ENCODE measurements around the gene LAD1. TPM values are rescaled to one million over a fixed set of nuclear protein-coding genes. Genes with fewer than 3 reads are reported as not detected.

The LAD1 gene
- total RNA-seq, 1 experiment from 2014 or later, result 0.10 TPM

DNA sequence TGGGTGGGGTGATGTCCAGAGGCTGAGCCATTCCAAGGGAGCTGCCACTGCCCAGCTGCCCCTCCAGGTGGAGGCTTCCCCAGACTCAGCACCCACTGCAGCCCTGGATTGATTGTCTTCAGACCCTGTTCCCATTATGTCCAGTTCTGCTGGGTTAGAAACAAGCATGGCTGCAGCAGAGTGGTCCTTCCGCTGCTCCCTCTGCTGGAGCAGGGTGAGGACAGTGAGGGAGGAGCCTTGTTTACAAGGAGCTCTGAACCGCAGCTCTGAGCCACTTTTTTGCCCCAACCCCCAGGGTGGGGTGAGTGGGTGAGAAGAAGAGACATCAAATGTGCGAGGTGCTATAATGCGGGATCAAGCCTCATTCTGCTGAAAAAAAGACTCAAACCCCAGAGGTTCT is 24.0 kb downstream of the LAD1 start:
- Histone ChIP-seq H3K27ac (ENCODE audit: low read length) (no peak overlapping the region), H3K9me3 (ENCODE audit: control insufficient read depth, insufficient read depth, low read depth, low read length) (no peaks in the 10 kb centered on the region), H3K36me3 (ENCODE audit: control insufficient read depth, insufficient read depth, low read length) (no peaks in the 10 kb centered on the region), H3K4me3 (ENCODE audit: low read depth in 2 of 2, low read length in 2 of 2) (no peak overlapping the region), H3K4me1 (ENCODE audit: control insufficient read depth, insufficient read depth, low read length) (no peaks in the 10 kb centered on the region), H3K27me3 (ENCODE audit: control insufficient read depth, insufficient read depth, low read length) (peaks cover 14% of the 10 kb centered on the region)
- ChIA-PET POLR2A (no interaction called here), CTCF (no interaction called here)
- ATAC-seq (no peak), DNase-seq (ENCODE audit: low read depth, low spot score) (no peak)
- in situ Hi-C loops (cut with HindIII; ENCODE audit: low pct_unique_long_range_greater_than_20kb, low sequenced_read_pairs) (no loop called here), intact Hi-C loops (cut with micrococcal nuclease; ENCODE audit: unreplicated experiment) (no loop called here)
- BruUV-seq (replicated peaks), result no TSS peak
- TF ChIP-seq, protein P1, sequence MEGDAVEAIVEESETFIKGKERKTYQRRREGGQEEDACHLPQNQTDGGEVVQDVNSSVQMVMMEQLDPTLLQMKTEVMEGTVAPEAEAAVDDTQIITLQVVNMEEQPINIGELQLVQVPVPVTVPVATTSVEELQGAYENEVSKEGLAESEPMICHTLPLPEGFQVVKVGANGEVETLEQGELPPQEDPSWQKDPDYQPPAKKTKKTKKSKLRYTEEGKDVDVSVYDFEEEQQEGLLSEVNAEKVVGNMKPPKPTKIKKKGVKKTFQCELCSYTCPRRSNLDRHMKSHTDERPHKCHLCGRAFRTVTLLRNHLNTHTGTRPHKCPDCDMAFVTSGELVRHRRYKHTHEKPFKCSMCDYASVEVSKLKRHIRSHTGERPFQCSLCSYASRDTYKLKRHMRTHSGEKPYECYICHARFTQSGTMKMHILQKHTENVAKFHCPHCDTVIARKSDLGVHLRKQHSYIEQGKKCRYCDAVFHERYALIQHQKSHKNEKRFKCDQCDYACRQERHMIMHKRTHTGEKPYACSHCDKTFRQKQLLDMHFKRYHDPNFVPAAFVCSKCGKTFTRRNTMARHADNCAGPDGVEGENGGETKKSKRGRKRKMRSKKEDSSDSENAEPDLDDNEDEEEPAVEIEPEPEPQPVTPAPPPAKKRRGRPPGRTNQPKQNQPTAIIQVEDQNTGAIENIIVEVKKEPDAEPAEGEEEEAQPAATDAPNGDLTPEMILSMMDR (IDR thresholded peaks at IDR 0.05), result no peak
- no peak for TF ChIP-seq TCF7L2 (IDR thresholded peaks at IDR 0.05; ENCODE audit: low read depth, low read length)

DNA sequence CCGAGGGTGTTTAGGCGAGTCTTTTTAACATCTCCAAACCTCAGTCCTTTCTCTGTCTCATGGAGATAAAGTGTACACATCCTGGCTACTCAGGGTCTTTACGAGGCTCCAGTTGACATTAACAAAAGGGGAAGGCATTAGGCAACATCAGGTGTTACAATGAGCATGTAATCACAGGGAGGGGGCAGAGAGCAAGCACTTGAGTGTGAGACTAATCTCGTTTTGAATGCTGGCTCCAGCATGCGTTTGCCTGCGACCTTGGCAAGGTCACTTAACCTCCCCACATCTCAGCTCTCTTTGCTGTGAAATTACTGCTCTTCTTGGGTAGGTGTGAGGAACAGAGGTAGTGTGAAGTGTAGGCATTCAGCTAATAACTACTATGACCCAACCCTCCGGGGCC is 24.8 kb downstream of the LAD1 start:
- DNase-seq (ENCODE audit: low read depth, low spot score), result no peak
- intact Hi-C loops (cut with micrococcal nuclease; ENCODE audit: unreplicated experiment), result no loop called here
- BruUV-seq (replicated peaks), result no TSS peak
- no peaks in the 10 kb centered on the region for H3K9me3 ChIP-seq (ENCODE audit: control insufficient read depth, insufficient read depth, low read depth, low read length)
- CTCF ChIA-PET, result no interaction called here
- H3K4me3 ChIP-seq (ENCODE audit: low read depth in 2 of 2, low read length in 2 of 2), result no peak overlapping the region
- in situ Hi-C loops (cut with HindIII; ENCODE audit: low pct_unique_long_range_greater_than_20kb, low sequenced_read_pairs), result no loop called here
- TF ChIP-seq, protein P1 (IDR thresholded peaks at IDR 0.05), result no peak
- TF ChIP-seq POLR2AphosphoS5 (IDR thresholded peaks at IDR 0.05; ENCODE audit: low read depth, low read length), result no peak
- TF ChIP-seq, protein P2, sequence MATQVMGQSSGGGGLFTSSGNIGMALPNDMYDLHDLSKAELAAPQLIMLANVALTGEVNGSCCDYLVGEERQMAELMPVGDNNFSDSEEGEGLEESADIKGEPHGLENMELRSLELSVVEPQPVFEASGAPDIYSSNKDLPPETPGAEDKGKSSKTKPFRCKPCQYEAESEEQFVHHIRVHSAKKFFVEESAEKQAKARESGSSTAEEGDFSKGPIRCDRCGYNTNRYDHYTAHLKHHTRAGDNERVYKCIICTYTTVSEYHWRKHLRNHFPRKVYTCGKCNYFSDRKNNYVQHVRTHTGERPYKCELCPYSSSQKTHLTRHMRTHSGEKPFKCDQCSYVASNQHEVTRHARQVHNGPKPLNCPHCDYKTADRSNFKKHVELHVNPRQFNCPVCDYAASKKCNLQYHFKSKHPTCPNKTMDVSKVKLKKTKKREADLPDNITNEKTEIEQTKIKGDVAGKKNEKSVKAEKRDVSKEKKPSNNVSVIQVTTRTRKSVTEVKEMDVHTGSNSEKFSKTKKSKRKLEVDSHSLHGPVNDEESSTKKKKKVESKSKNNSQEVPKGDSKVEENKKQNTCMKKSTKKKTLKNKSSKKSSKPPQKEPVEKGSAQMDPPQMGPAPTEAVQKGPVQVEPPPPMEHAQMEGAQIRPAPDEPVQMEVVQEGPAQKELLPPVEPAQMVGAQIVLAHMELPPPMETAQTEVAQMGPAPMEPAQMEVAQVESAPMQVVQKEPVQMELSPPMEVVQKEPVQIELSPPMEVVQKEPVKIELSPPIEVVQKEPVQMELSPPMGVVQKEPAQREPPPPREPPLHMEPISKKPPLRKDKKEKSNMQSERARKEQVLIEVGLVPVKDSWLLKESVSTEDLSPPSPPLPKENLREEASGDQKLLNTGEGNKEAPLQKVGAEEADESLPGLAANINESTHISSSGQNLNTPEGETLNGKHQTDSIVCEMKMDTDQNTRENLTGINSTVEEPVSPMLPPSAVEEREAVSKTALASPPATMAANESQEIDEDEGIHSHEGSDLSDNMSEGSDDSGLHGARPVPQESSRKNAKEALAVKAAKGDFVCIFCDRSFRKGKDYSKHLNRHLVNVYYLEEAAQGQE (IDR thresholded peaks at IDR 0.05; ENCODE audit: insufficient read depth in 1 of 2, low read depth in 2 of 2, low read length in 1 of 2), result no peak
- no peak for TF ChIP-seq TCF7L2 (IDR thresholded peaks at IDR 0.05; ENCODE audit: low read depth, low read length)
- no peak for TF ChIP-seq SIN3A (IDR thresholded peaks at IDR 0.05; ENCODE audit: borderline replicate concordance, insufficient read depth, low read depth, low read length)
- H3K36me3 ChIP-seq (ENCODE audit: control insufficient read depth, insufficient read depth, low read length), result no peaks in the 10 kb centered on the region
- no peaks in the 10 kb centered on the region for H3K4me1 ChIP-seq (ENCODE audit: control insufficient read depth, insufficient read depth, low read length)
- no peak for ATAC-seq
- no peak overlapping the region for H3K27ac ChIP-seq (ENCODE audit: low read length)
- POLR2A ChIA-PET, result no interaction called here
- H3K27me3 ChIP-seq (ENCODE audit: control insufficient read depth, insufficient read depth, low read length), result peaks cover 14% of the 10 kb centered on the region

DNA sequence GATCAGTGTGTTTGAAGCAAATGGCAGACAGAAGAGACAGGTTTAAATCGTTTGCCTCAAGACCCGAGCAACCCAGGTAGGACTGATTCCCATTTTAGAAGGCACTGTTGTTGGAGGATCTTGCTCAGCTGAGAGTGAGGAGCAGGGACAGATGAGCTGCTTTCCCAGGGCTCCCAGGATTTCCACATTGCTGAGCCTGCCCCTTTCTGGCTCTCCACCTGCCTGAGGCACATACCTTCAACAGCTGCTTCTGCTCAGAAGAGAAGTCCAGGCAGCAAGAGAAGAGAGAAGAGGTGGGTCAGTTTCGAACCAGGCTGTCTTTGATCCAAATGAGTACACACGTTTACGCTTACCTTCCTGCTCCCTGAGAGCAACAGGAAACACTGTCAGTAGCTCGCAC is 27.3 kb downstream of the LAD1 start:
- intact Hi-C loops (cut with micrococcal nuclease; ENCODE audit: unreplicated experiment) (no loop called here), in situ Hi-C loops (cut with HindIII; ENCODE audit: low pct_unique_long_range_greater_than_20kb, low sequenced_read_pairs) (no loop called here)
- no peak for DNase-seq (ENCODE audit: low read depth, low spot score)
- H3K9me3 ChIP-seq (ENCODE audit: control insufficient read depth, insufficient read depth, low read depth, low read length), result no peaks in the 10 kb centered on the region
- H3K27ac ChIP-seq (ENCODE audit: low read length), result no peak overlapping the region
- CTCF ChIA-PET, result no interaction called here
- no peaks in the 10 kb centered on the region for H3K4me1 ChIP-seq (ENCODE audit: control insufficient read depth, insufficient read depth, low read length)
- TF ChIP-seq POLR2AphosphoS5 (IDR thresholded peaks at IDR 0.05; ENCODE audit: low read depth, low read length) (no peak), TCF7L2 (IDR thresholded peaks at IDR 0.05; ENCODE audit: low read depth, low read length) (no peak), SIN3A (IDR thresholded peaks at IDR 0.05; ENCODE audit: borderline replicate concordance, insufficient read depth, low read depth, low read length) (no peak)
- TF ChIP-seq, protein P1 (IDR thresholded peaks at IDR 0.05), result no peak
- TF ChIP-seq, protein P2 (IDR thresholded peaks at IDR 0.05; ENCODE audit: insufficient read depth in 1 of 2, low read depth in 2 of 2, low read length in 1 of 2), result no peak
- no peak overlapping the region for H3K4me3 ChIP-seq (ENCODE audit: low read depth in 2 of 2, low read length in 2 of 2)
- no TSS peak for BruUV-seq (replicated peaks)
- POLR2A ChIA-PET, result no interaction called here
- ATAC-seq, result no peak
- H3K36me3 ChIP-seq (ENCODE audit: control insufficient read depth, insufficient read depth, low read length), result no peaks in the 10 kb centered on the region
- peaks cover 21% of the 10 kb centered on the region for H3K27me3 ChIP-seq (ENCODE audit: control insufficient read depth, insufficient read depth, low read length)
